HG03469 (cell line): ENCODE data around the gene ZDHHC19.
"Not testable (repeated sequence)": the region's sequence is repeated elsewhere in the genome, so short reads cannot be mapped to it uniquely, and the experiment has no call there.

ENCODE experiments used
- ATAC-seq: cut with Tn5 transposase; IDR thresholded peaks from one replicate; pipeline ENCODE4 v1.9.1; 2021; ENCODE audit warnings: mild to moderate bottlenecking, moderate library complexity, moderate number of reproducible peaks; ENCODE audit not compliant: unreplicated experiment

The ZDHHC19 gene

GRCh38 chr3:196179380-196180308 lies 31.6 kb downstream of the ZDHHC19 start:
- ATAC-seq: peak; percentile 57

GRCh38 chr3:196178993-196179379 lies 32.2 kb downstream of the ZDHHC19 start:
- no peak for ATAC-seq

GRCh38 chr3:196177967-196178366 lies 33.2 kb downstream of the ZDHHC19 start:
- ATAC-seq: no peak

GRCh38 chr3:196177567-196177966 lies 33.6 kb downstream of the ZDHHC19 start:
- ATAC-seq: no peak

GRCh38 chr3:196175722-196176121 lies 35.5 kb downstream of the ZDHHC19 start:
- no peak for ATAC-seq

- no peak for ATAC-seq
Observed at GRCh38 chr3:196175116-196175625, 36.0 kb downstream of the ZDHHC19 start.

GRCh38 chr3:196174652-196175051 lies 36.5 kb downstream of the ZDHHC19 start:
- ATAC-seq: no peak

- ATAC-seq: not testable (repeated sequence)
Observed at GRCh38 chr3:196170296-196170695, 40.9 kb downstream of the ZDHHC19 start.

- no peak for ATAC-seq
Observed at GRCh38 chr3:196169836-196170240, 41.4 kb downstream of the ZDHHC19 start.

- no peak for ATAC-seq
Observed at GRCh38 chr3:196168808-196169391, 42.3 kb downstream of the ZDHHC19 start.

- no peak for ATAC-seq
Observed at GRCh38 chr3:196166741-196167140, 44.5 kb downstream of the ZDHHC19 start.

GRCh38 chr3:196165850-196166249 lies 45.4 kb downstream of the ZDHHC19 start:
- ATAC-seq: no peak

GRCh38 chr3:196165006-196165575 lies 46.1 kb downstream of the ZDHHC19 start:
- not testable (repeated sequence) for ATAC-seq

- no peak for ATAC-seq
Observed at GRCh38 chr3:196164576-196164975, 46.6 kb downstream of the ZDHHC19 start.

GRCh38 chr3:196163666-196164493 lies 47.3 kb downstream of the ZDHHC19 start:
- no peak for ATAC-seq

- ATAC-seq: no peak
Observed at GRCh38 chr3:196163212-196163611, 48.0 kb downstream of the ZDHHC19 start.

GRCh38 chr3:196162679-196163078 lies 48.5 kb downstream of the ZDHHC19 start:
- no peak for ATAC-seq

- ATAC-seq: peak; percentile 75
Observed at GRCh38 chr3:196159952-196160804, 51.0 kb downstream of the ZDHHC19 start.

GRCh38 chr3:196159526-196159925 lies 51.7 kb downstream of the ZDHHC19 start:
- ATAC-seq: no peak

- ATAC-seq: no peak
Observed at GRCh38 chr3:196156160-196156559, 55.0 kb downstream of the ZDHHC19 start.
